Pulmonary artery endothelial cell (primary cell): Measurements from ENCODE around the gene HOMEZ. TPM values are rescaled to one million over a fixed set of nuclear protein-coding genes. Genes with fewer than 3 reads are reported as not detected.
"Not testable (repeated sequence)": the region's sequence is repeated elsewhere in the genome, so short reads cannot be mapped to it uniquely, and the experiment has no call there.

Experiments used
- DNase-seq: peaks from one replicate; pipeline ENCODE4 v3.0.0-alpha.2; 2011; ENCODE audit warnings: low read depth, low spot score
- total RNA-seq: library from RNA; depleted of rRNA; stranded (reverse); fragments of >200 nt; gene quantifications from 2 replicates; pipeline ENCODE4 v1.2.3, GENCODE V29; 2014

The HOMEZ gene
- total RNA-seq, 1 donor from 2014 or later: 4.0 TPM

- no peak for DNase-seq
These were observed 1.0 kb downstream of the HOMEZ start for GRCh38 chr14:23284654-23285529.

DNA sequence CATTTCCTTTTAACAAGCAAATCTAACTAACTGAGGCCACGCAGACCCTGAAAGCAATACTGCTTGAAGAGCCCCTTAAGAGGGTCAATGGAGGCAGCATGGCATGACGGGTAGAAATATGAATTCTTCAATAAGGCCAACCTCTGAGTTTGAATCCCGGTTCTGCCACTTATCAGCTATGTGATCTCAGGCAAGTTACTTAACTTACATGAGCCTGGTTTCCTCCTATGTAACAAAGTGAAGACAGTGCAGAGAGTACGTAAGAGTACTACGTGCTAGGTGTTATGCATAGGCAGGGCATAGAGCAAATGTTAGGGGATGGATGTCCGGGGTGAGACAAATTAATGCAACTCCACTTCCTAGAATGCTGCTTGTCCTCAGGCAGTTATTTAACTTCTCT, 4.7 kb downstream of the HOMEZ start:
- DNase-seq: no peak

DNA sequence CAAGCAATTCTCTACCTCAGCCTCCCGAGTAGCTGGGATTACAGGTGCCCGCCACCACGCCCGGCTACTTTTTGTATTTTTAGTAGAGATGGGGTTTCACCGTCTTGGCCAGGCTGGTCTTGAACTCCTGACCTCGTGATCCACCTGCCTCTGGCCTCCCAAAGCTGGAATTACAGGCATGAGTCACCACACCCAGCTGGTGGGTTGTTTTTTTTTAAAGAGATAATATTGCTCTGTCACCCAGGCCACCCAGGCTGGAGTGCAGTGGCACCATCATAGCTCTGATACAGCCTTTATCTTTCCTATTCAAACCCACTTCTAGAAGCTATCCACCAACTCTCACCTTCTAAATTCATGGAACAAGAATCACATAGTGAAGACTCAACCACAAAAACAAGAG, 8.0 kb downstream of the HOMEZ start:
- DNase-seq: not testable (repeated sequence)

DNA sequence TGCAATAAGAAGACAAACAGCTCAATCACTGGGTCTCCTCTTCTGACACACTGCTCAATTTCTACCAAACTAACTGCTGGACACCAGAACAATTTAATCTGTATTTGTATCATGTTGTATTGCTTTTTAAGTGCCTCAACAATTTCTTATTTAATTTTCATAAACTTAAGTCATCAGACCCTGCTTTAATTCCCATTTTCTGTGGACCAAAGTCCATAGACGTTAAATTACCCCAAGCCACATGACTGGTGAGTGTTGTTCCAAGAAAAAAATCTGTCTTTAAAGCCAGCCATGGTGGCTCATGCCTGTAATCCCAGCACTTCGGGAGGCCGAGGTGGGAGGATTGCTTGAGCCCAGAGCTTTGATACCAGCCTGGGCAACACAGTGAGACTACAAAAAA, 8.7 kb downstream of the HOMEZ start:
- no peak for DNase-seq

- no peak for DNase-seq
These were observed 10.5 kb downstream of the HOMEZ start for GRCh38 chr14:23275412-23275811.

DNA sequence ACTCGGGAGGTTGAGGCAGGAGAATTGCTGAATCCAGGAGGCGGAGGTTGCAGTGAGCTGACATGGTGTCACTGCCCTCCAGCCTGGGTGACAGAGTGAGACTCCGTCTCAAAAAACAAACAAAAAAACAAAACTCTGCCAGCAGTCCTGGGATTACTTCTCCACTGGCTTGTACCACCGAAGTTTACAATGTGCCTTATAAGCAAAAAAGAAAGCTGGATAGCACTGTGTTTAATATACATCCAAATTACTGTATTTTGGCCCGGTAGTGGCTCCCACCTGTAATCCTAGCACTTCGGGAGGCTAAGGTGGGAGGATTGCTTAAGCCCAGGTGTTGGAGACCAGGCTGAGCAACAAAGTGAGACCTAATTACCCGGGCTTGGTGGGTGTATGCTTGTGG, 16.7 kb downstream of the HOMEZ start:
- no peak for DNase-seq

- not testable (repeated sequence) for DNase-seq
These were observed 25.1 kb downstream of the HOMEZ start for GRCh38 chr14:23260849-23261248.

DNA sequence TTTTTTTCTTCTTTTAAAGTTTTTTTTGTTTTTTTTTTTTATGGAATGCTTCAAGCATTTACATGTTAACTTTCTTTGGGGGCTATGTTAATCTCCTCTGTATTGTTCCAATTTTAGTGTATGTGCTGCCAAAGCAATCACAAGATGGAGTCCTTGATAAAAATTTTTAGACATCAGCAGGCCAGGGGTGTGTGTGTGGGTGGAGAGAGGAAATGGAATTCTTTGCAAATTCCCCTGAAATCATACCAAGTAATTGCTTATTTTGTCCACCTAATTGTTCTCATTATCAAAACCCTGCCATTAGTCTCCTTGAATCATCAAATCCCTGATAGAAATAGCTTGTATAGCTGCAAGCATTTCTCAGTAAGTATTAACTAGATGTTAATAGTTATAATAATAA, 26.5 kb downstream of the HOMEZ start:
- DNase-seq: no peak

DNA sequence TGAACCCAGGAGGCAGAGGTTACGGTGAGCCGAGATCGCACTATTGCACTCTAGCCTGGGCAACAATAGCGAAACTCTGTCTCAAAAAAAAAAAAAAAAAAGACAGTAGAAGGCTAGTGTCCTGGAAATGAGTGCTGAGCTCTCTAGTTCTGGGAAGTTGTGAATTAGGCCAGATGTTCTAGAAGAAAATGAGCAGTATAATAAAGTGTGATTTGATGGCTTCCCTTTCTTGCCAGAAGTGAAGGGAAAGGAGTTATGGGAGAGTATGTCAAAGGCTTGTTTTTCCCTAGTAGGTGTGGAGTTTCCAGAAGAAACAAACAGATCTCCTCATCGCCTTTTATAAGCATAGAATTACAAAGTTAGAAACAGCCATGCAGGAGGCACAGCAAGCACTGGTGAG, 27.7 kb downstream of the HOMEZ start:
- DNase-seq: no peak

DNA sequence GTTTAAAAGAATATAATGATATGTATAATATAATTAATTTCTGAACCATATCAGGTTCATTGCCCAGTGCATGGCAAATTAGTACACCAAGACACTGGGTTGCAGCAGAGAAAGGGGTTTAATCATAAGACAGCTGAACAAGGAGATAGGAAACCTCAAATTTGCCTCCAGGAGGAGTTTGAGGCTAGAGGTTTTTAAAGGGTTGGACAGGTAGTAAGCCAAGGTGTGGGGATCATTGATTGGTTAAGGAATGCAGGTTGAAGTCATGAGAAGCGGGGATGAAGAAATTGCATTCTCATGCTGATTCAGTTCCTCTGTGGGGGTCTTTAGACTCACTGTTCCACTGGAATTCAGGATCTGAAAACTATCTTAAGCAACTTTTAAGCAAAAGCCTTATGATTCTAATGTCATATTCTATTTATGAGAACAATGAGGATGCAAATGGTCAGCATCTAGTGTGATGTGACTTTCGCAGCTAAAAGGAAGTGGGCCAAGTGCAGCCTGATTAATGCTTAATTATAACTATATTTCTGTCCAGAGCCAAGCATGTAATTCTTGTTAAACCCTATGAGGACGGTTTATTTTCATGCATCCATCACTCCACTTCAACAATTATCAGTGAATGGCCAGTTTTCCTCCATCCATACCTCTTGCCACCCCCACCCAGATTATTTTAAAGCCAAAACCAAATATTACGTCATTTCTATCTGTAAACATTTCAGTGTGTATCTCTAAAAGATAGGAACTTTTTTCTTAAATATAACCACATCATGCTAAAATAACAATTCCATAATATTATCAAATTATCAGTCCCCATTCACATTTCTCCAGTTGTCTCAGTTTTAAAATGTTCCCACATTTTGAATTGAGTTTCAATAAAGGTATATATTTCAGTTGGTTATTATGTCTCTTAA, 33.3 kb downstream of the HOMEZ start:
- no peak for DNase-seq

DNA sequence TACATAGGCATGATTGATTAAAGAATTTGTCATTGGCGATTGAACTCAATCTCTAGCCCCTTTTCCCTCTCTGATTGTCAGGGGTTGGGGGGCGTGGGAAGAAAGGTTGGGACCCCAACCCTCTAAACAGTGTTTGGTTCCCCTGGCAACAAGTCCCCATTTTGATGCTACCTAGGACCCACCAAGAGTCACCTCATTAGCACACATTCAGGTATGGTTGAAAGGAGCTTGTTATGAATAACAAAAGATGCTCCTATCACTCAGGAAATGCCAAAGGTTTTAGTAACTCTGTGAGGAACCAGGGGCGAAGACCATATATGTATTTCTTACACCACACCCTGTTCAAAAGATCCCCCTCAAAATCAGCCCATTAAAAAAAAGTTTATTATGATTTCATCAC, 33.9 kb downstream of the HOMEZ start:
- DNase-seq: no peak

GRCh38 chr14:23249824-23250223, 36.1 kb downstream of the HOMEZ start:
- DNase-seq: no peak

DNA sequence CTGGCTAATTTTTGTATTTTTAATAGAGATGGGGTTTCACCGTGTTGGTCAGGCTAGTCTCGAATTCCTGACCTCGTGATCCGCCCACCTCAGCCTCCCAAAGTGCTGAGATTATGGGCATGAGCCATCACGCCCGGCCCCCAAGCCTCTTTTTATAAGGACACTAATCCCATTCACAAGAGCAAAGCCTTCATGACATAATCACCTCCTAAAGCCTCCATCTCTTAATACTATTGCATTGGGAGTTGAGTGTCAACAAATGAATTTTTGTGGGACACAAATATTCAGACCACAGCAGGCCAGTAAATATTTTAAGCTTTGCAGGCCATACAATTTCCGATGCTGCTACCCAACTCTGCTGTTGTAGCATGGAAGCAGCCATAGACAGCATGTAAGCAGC, 37.3 kb downstream of the HOMEZ start:
- DNase-seq: no peak

DNA sequence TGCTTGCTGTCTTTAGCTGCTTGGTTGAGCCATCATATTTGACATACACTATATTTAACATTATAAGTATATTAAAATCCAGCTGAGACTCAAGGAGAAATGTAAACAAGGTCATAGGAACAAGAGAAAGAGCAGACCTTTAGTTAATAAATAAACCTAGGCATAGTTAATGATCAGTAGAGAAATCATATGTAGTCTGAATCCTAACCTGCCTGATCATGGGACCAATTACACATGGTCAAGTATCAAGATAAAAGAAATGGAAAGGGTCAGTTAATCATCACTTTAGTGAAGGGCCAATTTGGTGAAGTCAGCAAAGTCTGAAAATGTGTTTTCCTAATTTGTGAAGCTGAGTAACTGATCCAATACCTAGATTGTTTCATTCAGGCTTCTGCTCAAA, 40.6 kb downstream of the HOMEZ start:
- DNase-seq: no peak

GRCh38 chr14:23243066-23243465, 42.9 kb downstream of the HOMEZ start:
- no peak for DNase-seq

DNA sequence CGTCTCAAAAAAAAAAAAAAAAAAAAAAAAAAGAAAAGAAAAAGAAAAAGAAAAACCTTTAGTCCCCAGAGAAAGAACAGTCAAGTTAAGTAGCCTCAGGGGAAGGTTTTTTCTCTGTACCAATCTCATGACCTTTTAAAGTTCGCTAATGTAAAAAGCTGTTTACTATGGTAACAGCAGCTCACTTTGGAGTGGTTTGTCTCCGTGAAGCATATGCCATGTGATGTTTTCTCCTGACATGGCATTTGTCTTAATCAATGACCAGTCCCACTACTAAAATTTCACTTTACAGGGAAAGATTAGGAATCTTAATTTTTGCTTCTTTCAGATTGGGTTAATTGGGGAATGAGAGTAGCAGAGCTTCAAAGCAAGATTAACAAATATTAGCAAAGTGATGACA, 43.9 kb downstream of the HOMEZ start:
- DNase-seq: no peak

DNA sequence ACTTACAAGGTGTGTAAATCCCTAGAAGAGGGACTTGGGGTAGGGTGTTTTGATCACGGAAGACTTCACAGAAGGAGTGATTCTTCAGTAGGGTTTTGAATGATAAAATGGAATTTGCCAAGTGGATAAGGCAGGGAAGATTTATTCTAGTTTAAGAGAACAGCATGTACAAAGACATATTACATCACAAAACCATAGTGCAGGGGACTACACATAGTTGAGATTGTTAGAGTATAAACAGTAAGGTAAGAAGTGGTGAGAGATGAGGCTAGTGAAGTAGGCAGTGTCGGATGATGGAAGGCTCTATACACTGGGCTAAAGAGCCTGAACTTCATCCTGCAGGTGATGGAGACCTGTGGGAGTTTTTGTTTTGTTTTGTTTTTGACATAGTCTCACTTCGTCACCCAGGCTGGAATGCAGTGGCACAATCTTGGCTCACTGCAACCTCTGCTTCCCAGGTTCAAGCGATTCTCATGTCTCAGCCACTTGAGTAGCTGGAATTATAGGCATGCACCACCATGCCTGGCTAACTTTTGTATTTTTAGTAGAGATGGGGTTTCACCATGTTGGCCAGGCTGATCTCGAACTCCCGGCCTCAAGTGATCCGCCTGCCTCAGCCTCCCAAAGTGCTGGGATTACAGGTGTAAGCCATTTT, 44.7 kb downstream of the HOMEZ start:
- not testable (repeated sequence) for DNase-seq

GRCh38 chr14:23240661-23241060, 45.3 kb downstream of the HOMEZ start:
- DNase-seq: no peak

- peak; percentile 13 for DNase-seq
These were observed 47.9 kb downstream of the HOMEZ start, which contains the start of gene RNF212B for GRCh38 chr14:23237772-23238594. Gene RNF212B (plus strand): TSS chr14:23237936. CDS start chr14:23240346, 2,410 bp downstream.

DNA sequence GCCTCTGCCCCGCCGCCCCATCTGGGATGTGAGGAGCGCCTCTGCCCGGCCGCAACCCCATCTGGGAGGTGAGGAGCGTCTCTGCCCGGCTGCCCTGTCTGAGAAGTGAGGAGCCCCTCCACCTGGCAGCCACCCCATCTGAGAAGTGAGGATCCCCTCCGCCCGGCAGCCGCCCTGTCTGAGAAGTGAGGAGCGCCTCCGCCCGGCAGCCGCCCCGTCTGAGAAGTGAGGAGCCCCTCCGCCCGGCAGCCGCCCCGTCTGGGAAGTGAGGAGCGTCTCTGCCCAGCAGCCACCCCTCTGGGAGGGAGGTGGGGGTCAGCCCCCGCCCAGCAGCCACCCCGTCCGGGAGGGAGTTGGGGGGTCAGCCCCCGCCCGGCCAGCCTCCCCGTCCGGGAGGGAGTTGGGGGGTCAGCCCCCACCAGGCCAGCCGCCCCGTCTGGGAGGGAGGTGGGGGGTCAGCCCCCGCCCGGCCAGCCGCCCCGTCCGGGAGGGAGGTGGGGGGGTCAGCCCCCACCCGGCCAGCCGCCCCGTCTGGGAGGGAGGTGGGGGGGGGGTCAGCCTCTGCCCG, 53.6 kb downstream of the HOMEZ start:
- not testable (repeated sequence) for DNase-seq

DNA sequence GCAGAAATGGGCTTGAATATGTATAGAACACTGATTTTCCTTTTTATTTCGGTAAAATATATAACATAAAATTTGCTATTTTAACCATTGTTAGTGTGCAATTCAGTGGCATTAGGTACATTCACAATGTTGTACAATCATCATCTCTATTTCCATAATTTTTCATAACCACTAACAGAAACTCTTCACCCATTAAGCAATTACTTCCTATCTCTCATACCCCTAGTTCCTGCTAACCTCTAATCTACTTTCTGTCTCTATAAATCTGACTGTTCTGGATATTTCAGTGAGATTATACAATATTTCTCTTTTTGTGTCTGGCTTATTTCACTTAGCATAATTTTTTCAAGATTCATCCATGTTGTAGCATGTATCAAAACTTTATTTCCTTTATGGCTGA, 57.1 kb downstream of the HOMEZ start:
- DNase-seq: no peak
